Gastrocnemius medialis (tissue), 4 donors: ENCODE results near the gene MCF2L. TPM values are rescaled to one million over a fixed set of nuclear protein-coding genes. Genes with fewer than 3 reads are reported as not detected.

ENCODE experiments used
- ATAC-seq, 2 donors: fragments of 150-250 bp; one replicate each; pipeline ENCODE4 v1.9.1; 2016
- DNase-seq, 2 donors: peaks; one replicate each; pipeline ENCODE4 v3.0.0-alpha.2; 2019
- H3K27ac ChIP-seq, 4 donors: fragments of 200-600 bp; sonication (generic); 1 replicate in 1 of 4; 2 replicates in 3 of 4; pipeline ENCODE4 v1.5.1; 2016 to 2018; ENCODE audit warnings: mild to moderate bottlenecking in 2 of 4, moderate library complexity in 1 of 4
- H3K27me3 ChIP-seq, 3 donors: fragments of 200-600 bp; sonication (generic) in 2 of 3; 1 replicate in 1 of 3; 2 replicates in 2 of 3; pipeline versions ENCODE4 v1.5.1 to v1.6.0; 2016 to 2019; ENCODE audit warnings: mild to moderate bottlenecking in 1 of 3, moderate library complexity in 1 of 3
- H3K36me3 ChIP-seq, 2 donors: fragments of 200-600 bp; sonication (generic) in 1 of 2; one replicate each; pipeline ENCODE4 v1.5.1; 2017 to 2018
- H3K4me1 ChIP-seq, 2 donors: fragments of 200-600 bp; sonication (generic) in 1 of 2; one replicate each; pipeline ENCODE4 v1.5.1; 2016 to 2017; ENCODE audit warnings: mild to moderate bottlenecking in 2 of 2
- H3K4me3 ChIP-seq, 4 donors: fragments of 200-600 bp; sonication (generic) in 3 of 4; 1 replicate in 1 of 4; 2 replicates in 3 of 4; pipeline ENCODE4 v1.5.1; 2016 to 2019; ENCODE audit warnings: mild to moderate bottlenecking in 2 of 4
- H3K9me3 ChIP-seq, 3 donors: fragments of 200-600 bp; sonication (generic) in 2 of 3; 1 replicate in 1 of 3; 2 replicates in 2 of 3; pipeline ENCODE4 v1.5.1; 2016 to 2019
- POLR2A ChIP-seq, 2 donors: fragments of 450-650 bp; IDR thresholded peaks; one replicate each; pipeline ENCODE4 v1.6.1; 2017; ENCODE audit warnings: antibody characterized with exemption in 2 of 2, mild to moderate bottlenecking in 2 of 2, moderate library complexity in 2 of 2
- in situ Hi-C, 4 donors: fragments of 200-750 bp; cut with MboI; loops; one replicate each; pipeline versions ENCODE4 v1.15.0 to v1.8.0; 2017; ENCODE audit warnings: low sequenced_read_pairs in 4 of 4
- intact Hi-C: fragments of 100-400 bp; cut with DNase I; formaldehyde crosslinking; loops from one replicate; pipeline ENCODE4 v1.15.1; 2023; ENCODE audit warnings: low total_unique reads
- total RNA-seq, 4 donors: library from RNA; depleted of rRNA; stranded (reverse); fragments of >200 nt; gene quantifications; one replicate each; pipeline versions ENCODE4 v1.1.0 to v1.2.3, GENCODE V29; 2016
- TF ChIP-seq, protein P1 (sequence below), 5 experiments: fragments of 450-650 bp in 3 of 5; fragments of 200-600 bp in 2 of 5; sonication (generic) in 2 of 5; IDR thresholded peaks in 4 of 5; conservative IDR thresholded peaks in 1 of 5; 1 replicate in 4 of 5; 2 replicates in 1 of 5; pipeline ENCODE4 v1.5.1; 2016 to 2019; ENCODE audit warnings: antibody characterized with exemption in 5 of 5, mild to moderate bottlenecking in 3 of 5, moderate library complexity in 3 of 5

MCF2L gene
- total RNA-seq, 4 donors from 2014 or later = 16.1 to 21.2 (median 19.4) TPM

DNA sequence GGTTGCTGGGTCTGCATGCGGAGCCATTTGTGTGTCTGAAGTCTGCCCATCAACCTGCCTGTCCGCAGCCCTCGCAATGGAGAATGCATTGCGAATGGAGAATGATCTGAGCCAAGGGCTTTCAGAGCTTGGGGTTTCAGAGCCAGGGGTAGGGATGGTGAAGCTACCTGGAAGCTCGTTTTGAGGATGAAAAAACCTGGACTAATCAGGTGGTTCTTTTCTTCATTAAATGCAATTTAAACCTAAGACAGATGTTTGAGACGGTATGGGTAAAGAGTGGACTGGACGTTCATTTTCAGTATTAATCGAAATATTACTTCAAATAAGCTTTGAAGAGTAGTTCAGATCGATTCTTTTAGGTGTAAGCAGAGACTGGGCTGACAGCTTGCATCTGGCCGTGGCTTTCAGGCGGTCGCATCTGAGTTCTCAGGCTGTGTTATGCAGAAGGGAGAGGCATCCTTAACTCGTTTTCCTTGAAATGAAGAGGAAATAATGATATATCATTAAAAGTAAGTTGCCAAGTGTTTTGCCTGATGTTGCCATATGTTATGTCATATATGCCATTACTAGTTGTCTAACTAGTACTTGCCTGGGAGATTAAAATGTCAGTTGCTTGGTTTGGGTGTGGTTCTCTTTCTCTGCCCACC lies 801 bp downstream of the MCF2L start:
- Histone ChIP-seq H3K27ac (peak overlapping the region in 3 of 4 donors; percentile 63 to 76 (median 64)), H3K4me1 (peaks cover 0 to 4% of the 10 kb centered on the region in 2 donors), H3K36me3 (no peaks in the 10 kb centered on the region), H3K4me3 (peak overlapping the region; percentile 40 to 47 (median 44)), H3K27me3 (peaks cover 38 to 59% (median 46%) of the 10 kb centered on the region in 3 donors), H3K9me3 (no peaks in the 10 kb centered on the region)
- TF ChIP-seq POLR2A (IDR thresholded peaks at IDR 0.05) = no peak
- TF ChIP-seq, protein P1, sequence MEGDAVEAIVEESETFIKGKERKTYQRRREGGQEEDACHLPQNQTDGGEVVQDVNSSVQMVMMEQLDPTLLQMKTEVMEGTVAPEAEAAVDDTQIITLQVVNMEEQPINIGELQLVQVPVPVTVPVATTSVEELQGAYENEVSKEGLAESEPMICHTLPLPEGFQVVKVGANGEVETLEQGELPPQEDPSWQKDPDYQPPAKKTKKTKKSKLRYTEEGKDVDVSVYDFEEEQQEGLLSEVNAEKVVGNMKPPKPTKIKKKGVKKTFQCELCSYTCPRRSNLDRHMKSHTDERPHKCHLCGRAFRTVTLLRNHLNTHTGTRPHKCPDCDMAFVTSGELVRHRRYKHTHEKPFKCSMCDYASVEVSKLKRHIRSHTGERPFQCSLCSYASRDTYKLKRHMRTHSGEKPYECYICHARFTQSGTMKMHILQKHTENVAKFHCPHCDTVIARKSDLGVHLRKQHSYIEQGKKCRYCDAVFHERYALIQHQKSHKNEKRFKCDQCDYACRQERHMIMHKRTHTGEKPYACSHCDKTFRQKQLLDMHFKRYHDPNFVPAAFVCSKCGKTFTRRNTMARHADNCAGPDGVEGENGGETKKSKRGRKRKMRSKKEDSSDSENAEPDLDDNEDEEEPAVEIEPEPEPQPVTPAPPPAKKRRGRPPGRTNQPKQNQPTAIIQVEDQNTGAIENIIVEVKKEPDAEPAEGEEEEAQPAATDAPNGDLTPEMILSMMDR (IDR thresholded peaks at IDR 0.05 in 4 of 5, conservative IDR thresholded peaks at IDR 0.05 in 1 of 5) = no peak
- in situ Hi-C loops = no loop called here
- no peak for ATAC-seq
- no peak for DNase-seq
- intact Hi-C loops = no loop called here

DNA sequence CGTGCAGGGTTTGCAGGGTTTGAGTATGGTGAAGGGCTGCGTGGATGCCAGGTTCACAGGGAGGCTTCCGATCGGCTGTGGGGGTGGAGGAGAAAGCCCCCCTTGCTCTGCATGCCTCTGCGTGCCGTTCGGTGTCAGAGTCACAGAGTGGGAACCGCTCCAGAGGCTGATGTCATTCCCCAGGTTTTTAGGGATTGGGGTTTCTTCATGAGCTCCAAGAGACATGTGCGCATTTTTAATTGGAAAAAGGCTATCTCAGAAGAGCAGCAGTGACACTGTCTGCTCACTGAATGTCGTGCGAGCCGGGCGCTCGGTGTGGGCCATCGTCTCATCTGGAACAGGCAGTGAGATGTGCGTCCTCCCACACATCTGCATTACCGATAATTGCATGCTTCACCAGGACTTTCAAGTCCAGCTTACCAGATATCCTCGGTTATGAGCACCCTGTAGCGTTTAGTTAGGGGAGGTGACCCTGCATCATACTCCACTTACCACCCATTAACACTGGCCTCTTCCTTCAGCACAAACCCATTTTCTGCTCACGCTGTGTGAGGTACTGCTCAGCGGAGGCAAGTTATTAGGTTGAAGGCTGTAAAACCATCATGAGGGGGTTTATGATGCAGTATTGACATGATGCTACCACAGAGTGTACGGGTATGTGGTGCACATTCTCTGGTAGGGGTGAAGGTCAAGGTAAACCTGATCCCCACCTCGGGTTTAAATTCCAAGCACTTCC lies 1.7 kb downstream of the MCF2L start:
- ATAC-seq = no peak
- Histone ChIP-seq H3K9me3 (no peaks in the 10 kb centered on the region), H3K27me3 (peaks cover 38 to 55% (median 53%) of the 10 kb centered on the region in 3 donors), H3K4me3 (no peak overlapping the region), H3K27ac (no peak overlapping the region), H3K36me3 (no peaks in the 10 kb centered on the region), H3K4me1 (peaks cover 0 to 4% of the 10 kb centered on the region in 2 donors)
- intact Hi-C loops (no loop called here), in situ Hi-C loops (no loop called here)
- no peak for TF ChIP-seq POLR2A (IDR thresholded peaks at IDR 0.05)
- TF ChIP-seq, protein P1 (IDR thresholded peaks at IDR 0.05 in 4 of 5, conservative IDR thresholded peaks at IDR 0.05 in 1 of 5) = no peak
- DNase-seq = no peak

DNA sequence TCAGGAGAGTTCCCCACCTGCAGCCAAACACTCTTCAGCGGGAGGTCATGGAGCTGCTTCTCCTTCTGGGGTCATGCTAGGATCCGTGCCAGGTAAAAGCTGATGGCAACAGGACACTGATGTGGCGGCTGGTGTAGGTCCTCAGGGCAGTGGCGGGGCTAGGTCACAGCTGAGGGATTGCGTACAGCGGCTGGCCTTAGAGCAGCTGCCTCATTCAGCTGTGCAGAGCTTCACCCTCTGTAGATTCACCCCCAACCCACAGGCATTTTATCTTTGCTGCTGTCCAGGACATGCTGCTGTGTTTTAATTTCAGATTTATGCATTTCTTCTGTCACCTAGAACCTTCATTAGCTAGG lies 2.3 kb downstream of the MCF2L start:
- Histone ChIP-seq H3K27ac (no peak overlapping the region), H3K4me3 (no peak overlapping the region), H3K36me3 (no peaks in the 10 kb centered on the region), H3K9me3 (no peaks in the 10 kb centered on the region), H3K4me1 (peaks cover 0 to 4% of the 10 kb centered on the region in 2 donors), H3K27me3 (peaks cover 38 to 50% (median 49%) of the 10 kb centered on the region in 3 donors)
- no peak for DNase-seq
- no peak for ATAC-seq
- in situ Hi-C loops = no loop called here
- TF ChIP-seq, protein P1 (IDR thresholded peaks at IDR 0.05 in 4 of 5, conservative IDR thresholded peaks at IDR 0.05 in 1 of 5) = no peak
- TF ChIP-seq POLR2A (IDR thresholded peaks at IDR 0.05) = no peak
- intact Hi-C loops = no loop called here

DNA sequence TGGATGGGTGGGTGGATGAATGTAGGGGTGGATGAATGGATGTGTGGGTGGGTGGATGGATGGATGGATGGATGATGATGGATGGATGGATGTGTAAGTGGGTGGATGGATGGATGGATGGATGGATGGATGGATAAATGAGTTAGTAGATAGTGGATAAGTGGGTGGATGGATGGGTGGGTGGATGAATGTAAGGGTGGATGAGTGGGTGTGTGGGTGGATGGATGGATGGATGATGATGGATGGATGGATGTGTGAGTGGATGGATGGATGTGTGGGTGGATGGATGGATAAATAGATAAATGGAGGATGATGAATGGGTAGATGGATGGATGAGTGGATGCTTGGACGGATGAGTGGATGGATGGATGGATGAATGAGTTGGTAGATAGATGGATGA lies 3.2 kb downstream of the MCF2L start:
- peaks cover 38 to 54% (median 49%) of the 10 kb centered on the region in 3 donors for H3K27me3 ChIP-seq
- H3K36me3 ChIP-seq = no peaks in the 10 kb centered on the region
- DNase-seq = no peak
- H3K9me3 ChIP-seq = no peaks in the 10 kb centered on the region
- TF ChIP-seq POLR2A (IDR thresholded peaks at IDR 0.05) = no peak
- TF ChIP-seq, protein P1 (IDR thresholded peaks at IDR 0.05 in 4 of 5, conservative IDR thresholded peaks at IDR 0.05 in 1 of 5) = no peak
- in situ Hi-C loops = no loop called here
- no peak overlapping the region for H3K27ac ChIP-seq
- H3K4me1 ChIP-seq = peaks cover 0 to 4% of the 10 kb centered on the region in 2 donors
- H3K4me3 ChIP-seq = no peak overlapping the region
- intact Hi-C loops = no loop called here
- no peak for ATAC-seq
